Astrocyte (in vitro differentiated cells and primary cell): Measurements from ENCODE around the gene LRIG1. TPM values are rescaled to one million over a fixed set of nuclear protein-coding genes. Genes with fewer than 3 reads are reported as not detected.

Source experiments
- DNase-seq: peaks from one replicate; pipeline ENCODE4 v3.0.0-alpha.2; 2010; ENCODE audit warnings: low read depth
- FAIRE-seq: peaks from 2 replicates; lab custom pipeline; 2011; peaks lifted over from hg19 to GRCh38; lab: Jason Lieb, UNC
- H2AFZ ChIP-seq: 2 replicates; pipeline ENCODE4 v1.6.0; 2012; ENCODE audit warnings: low read depth, low read length, inconsistent platforms
- H3K27ac ChIP-seq: 2 replicates; pipeline ENCODE4 v1.5.1; 2011; ENCODE audit warnings: low read depth, low read length, inconsistent platforms
- H3K27me3 ChIP-seq: 2 replicates; pipeline ENCODE4 v1.6.0; 2011; ENCODE audit warnings: low read length, inconsistent platforms; ENCODE audit not compliant: insufficient read depth
- H3K36me3 ChIP-seq: 2 replicates; pipeline ENCODE4 v1.5.1; 2011; ENCODE audit warnings: low read length, inconsistent platforms; ENCODE audit not compliant: insufficient read depth
- H3K4me1 ChIP-seq: 2 replicates; pipeline ENCODE4 v1.5.1; 2011; ENCODE audit warnings: low read length, inconsistent platforms; ENCODE audit not compliant: insufficient read depth
- H3K4me2 ChIP-seq: 2 replicates; pipeline ENCODE4 v1.6.0; 2012; ENCODE audit warnings: low read length, inconsistent platforms
- H3K4me3 ChIP-seq: 2 replicates; pipeline ENCODE4 v1.5.1; 2011; ENCODE audit warnings: low read depth, mild to moderate bottlenecking, low read length, inconsistent platforms; ENCODE audit not compliant: insufficient read depth
- H3K79me2 ChIP-seq: 2 replicates; pipeline ENCODE4 v1.6.0; 2012; ENCODE audit warnings: mild to moderate bottlenecking, low read length, inconsistent platforms; ENCODE audit not compliant: insufficient read depth
- H3K9ac ChIP-seq: 2 replicates; pipeline ENCODE4 v1.6.0; 2012; ENCODE audit warnings: mild to moderate bottlenecking, low read length, inconsistent platforms
- H3K9me3 ChIP-seq: 2 replicates; pipeline ENCODE4 v1.5.1; 2012; ENCODE audit warnings: low read depth, mild to moderate bottlenecking, low read length, inconsistent platforms; ENCODE audit not compliant: insufficient read depth
- H4K20me1 ChIP-seq: 2 replicates; pipeline ENCODE4 v1.6.0; 2012; ENCODE audit warnings: low read length, inconsistent platforms; ENCODE audit not compliant: insufficient read depth
- H3K27ac Mint-ChIP-seq: one replicate; pipeline ENCODE4 v1.8.0; 2021; ENCODE audit warnings: mild to moderate bottlenecking, mixed read lengths; ENCODE audit not compliant: unreplicated experiment
- H3K27me3 Mint-ChIP-seq: one replicate; pipeline ENCODE4 v1.8.0; 2021; ENCODE audit warnings: low read depth, mixed read lengths; ENCODE audit not compliant: unreplicated experiment
- H3K36me3 Mint-ChIP-seq: one replicate; pipeline ENCODE4 v1.8.0; 2021; ENCODE audit warnings: low read depth, mixed read lengths; ENCODE audit not compliant: unreplicated experiment
- H3K4me1 Mint-ChIP-seq: one replicate; pipeline ENCODE4 v1.8.0; 2021; ENCODE audit warnings: low read depth, mixed read lengths; ENCODE audit not compliant: unreplicated experiment
- H3K4me3 Mint-ChIP-seq: one replicate; pipeline ENCODE4 v1.8.0; 2021; ENCODE audit warnings: mild to moderate bottlenecking, moderate library complexity, mixed read lengths; ENCODE audit not compliant: unreplicated experiment
- H3K9me3 Mint-ChIP-seq: one replicate; pipeline ENCODE4 v1.8.0; 2021; ENCODE audit warnings: mild to moderate bottlenecking, mixed read lengths; ENCODE audit not compliant: unreplicated experiment
- EZH2 ChIP-seq: IDR thresholded peaks from 2 replicates; pipeline ENCODE4 v1.6.1; 2012; ENCODE audit warnings: mild to moderate bottlenecking, low read length, inconsistent platforms; ENCODE audit not compliant: insufficient read depth
- total RNA-seq: library from RNA; stranded (reverse); gene quantifications from 2 replicates; pipeline ENCODE4 v1.2.1, GENCODE V29; 2021
- TF ChIP-seq, protein P1 (sequence below): IDR thresholded peaks from 2 replicates; pipeline ENCODE4 v1.5.1; 2011; ENCODE audit warnings: low read depth, mild to moderate bottlenecking, inconsistent platforms, low read length, moderate library complexity; ENCODE audit not compliant: insufficient read depth

Gene LRIG1
- total RNA-seq, 1 donor from 2014 or later, result 39.7 TPM

DNA sequence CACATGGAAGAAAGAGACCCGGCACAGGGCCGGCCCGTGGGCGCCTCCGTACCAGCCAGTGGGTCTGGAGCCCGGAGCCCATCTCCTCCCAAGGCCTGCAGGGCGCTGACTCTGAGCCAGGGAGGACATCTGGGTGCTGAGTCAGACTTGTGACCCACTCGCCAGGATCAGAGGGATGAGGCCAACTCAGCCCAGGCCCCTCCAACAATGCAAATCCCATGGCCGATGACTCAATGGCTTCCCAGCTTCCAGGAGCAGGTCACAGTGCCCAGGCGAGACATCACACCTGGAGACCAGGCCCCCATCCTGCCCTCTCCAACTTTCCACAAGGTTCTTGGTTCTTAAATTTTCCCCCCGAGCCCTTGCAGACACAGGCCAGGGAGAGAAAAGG lies 95.1 kb downstream of the LRIG1 start:
- no peaks in the 10 kb centered on the region for H3K79me2 ChIP-seq
- H3K4me3 ChIP-seq, result no peak overlapping the region
- peak overlapping the region; percentile 55 for H3K9ac ChIP-seq
- no peak for TF ChIP-seq EZH2
- TF ChIP-seq, protein P1, sequence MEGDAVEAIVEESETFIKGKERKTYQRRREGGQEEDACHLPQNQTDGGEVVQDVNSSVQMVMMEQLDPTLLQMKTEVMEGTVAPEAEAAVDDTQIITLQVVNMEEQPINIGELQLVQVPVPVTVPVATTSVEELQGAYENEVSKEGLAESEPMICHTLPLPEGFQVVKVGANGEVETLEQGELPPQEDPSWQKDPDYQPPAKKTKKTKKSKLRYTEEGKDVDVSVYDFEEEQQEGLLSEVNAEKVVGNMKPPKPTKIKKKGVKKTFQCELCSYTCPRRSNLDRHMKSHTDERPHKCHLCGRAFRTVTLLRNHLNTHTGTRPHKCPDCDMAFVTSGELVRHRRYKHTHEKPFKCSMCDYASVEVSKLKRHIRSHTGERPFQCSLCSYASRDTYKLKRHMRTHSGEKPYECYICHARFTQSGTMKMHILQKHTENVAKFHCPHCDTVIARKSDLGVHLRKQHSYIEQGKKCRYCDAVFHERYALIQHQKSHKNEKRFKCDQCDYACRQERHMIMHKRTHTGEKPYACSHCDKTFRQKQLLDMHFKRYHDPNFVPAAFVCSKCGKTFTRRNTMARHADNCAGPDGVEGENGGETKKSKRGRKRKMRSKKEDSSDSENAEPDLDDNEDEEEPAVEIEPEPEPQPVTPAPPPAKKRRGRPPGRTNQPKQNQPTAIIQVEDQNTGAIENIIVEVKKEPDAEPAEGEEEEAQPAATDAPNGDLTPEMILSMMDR, result no peak
- DNase-seq (peak; percentile 93), FAIRE-seq (peak; percentile 62)
- Mint-ChIP-seq H3K27me3 (no peaks in the 10 kb centered on the region), H3K4me3 (no peak overlapping the region), H3K27ac (no peak overlapping the region), H3K4me1 (peaks cover 45% of the 10 kb centered on the region), H3K9me3 (no peaks in the 10 kb centered on the region), H3K36me3 (peaks cover 35% of the 10 kb centered on the region)
- H2AFZ ChIP-seq, result no peak overlapping the region
- no peaks in the 10 kb centered on the region for H3K27me3 ChIP-seq
- H3K9me3 ChIP-seq, result no peaks in the 10 kb centered on the region
- H4K20me1 ChIP-seq, result no peaks in the 10 kb centered on the region
- H3K27ac ChIP-seq, result peak overlapping the region; percentile 62
- H3K4me1 ChIP-seq, result peaks cover 51% of the 10 kb centered on the region
- peaks cover 3% of the 10 kb centered on the region for H3K36me3 ChIP-seq
- H3K4me2 ChIP-seq, result peak overlapping the region; percentile 52

DNA sequence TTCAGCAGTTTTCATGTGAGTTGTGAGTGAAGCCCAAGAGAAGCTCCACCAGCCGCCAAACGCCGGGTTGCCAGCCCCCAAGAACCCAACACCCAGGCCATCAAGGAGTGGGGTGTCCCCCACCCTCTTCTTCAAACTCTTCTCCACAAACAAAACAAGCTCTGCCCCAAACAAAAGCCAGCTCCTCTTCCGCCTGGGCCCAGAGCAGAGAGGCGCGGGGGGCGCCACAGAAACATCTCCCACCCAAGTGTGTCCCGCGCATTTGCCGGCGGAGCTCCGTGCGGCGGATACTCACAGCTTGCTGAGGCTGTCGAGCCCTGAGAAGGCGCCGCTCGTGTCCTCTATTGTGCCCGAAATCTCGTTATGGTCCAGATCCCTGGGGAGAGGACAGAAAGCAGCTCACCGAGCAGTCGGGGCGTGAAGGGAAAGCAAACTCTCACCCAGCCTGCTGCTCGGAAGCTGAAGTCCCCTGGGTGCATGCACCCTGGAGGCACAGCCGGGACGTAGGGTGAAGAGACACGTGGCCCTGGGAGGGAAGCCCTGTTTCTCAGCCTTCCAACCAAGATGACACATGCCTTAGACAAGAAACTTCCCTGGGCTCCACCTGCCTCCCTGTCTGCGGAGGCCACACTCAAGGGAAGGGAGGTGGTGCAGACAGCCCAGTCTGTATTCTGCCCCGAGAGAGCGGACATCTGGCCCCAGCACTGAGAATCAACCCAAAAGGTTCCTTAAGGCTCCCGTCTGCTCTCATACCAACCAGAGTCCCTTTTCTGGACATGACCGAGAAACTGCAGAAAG lies 95.7 kb downstream of the LRIG1 start:
- no peak for TF ChIP-seq EZH2
- TF ChIP-seq, protein P1, result no peak
- Mint-ChIP-seq H3K4me1 (peaks cover 45% of the 10 kb centered on the region), H3K4me3 (no peak overlapping the region), H3K27ac (no peak overlapping the region), H3K36me3 (peaks cover 31% of the 10 kb centered on the region), H3K27me3 (no peaks in the 10 kb centered on the region), H3K9me3 (no peaks in the 10 kb centered on the region)
- FAIRE-seq (no peak), DNase-seq (peak; percentile 37)
- Histone ChIP-seq H2AFZ (no peak overlapping the region), H3K4me3 (no peak overlapping the region), H3K36me3 (peaks cover 3% of the 10 kb centered on the region), H3K27ac (peak overlapping the region; percentile 62), H3K9me3 (no peaks in the 10 kb centered on the region), H3K27me3 (no peaks in the 10 kb centered on the region), H3K4me2 (peak overlapping the region; percentile 39), H3K79me2 (no peaks in the 10 kb centered on the region), H4K20me1 (no peaks in the 10 kb centered on the region), H3K9ac (peak overlapping the region; percentile 38), H3K4me1 (peaks cover 53% of the 10 kb centered on the region)

- no peak for TF ChIP-seq EZH2
- TF ChIP-seq, protein P1, result no peak
- Mint-ChIP-seq H3K36me3 (peaks cover 29% of the 10 kb centered on the region), H3K27ac (no peak overlapping the region), H3K27me3 (no peaks in the 10 kb centered on the region), H3K4me3 (no peak overlapping the region), H3K4me1 (peaks cover 43% of the 10 kb centered on the region), H3K9me3 (no peaks in the 10 kb centered on the region)
- Histone ChIP-seq H3K4me2 (no peak overlapping the region), H2AFZ (no peak overlapping the region), H3K4me3 (no peak overlapping the region), H3K9ac (no peak overlapping the region), H3K79me2 (no peaks in the 10 kb centered on the region), H3K27me3 (no peaks in the 10 kb centered on the region), H4K20me1 (no peaks in the 10 kb centered on the region), H3K9me3 (no peaks in the 10 kb centered on the region), H3K4me1 (peaks cover 53% of the 10 kb centered on the region), H3K27ac (no peak overlapping the region), H3K36me3 (peaks cover 3% of the 10 kb centered on the region)
- FAIRE-seq, result no peak
- no peak for DNase-seq
Observed at GRCh38 chr3:66404197-66404596, 96.6 kb downstream of the LRIG1 start.
